GM23338 (cell line): Measurements from ENCODE around the gene TCAF1.

Source experiments
- CREB1 ChIP-seq: fragments of 250-450 bp; sonication (Bioruptor Pico); IDR thresholded peaks from 2 replicates; pipeline ENCODE4 v1.5.0; 2020; ENCODE audit warnings: low read depth, mild to moderate bottlenecking, moderate library complexity
- ETS1 ChIP-seq: IDR thresholded peaks from 2 replicates; pipeline ENCODE4 v1.6.1; 2016; ENCODE audit warnings: antibody characterized with exemption
- EZH2 ChIP-seq: fragments of 200-600 bp; sonication (generic); IDR thresholded peaks from one replicate; pipeline ENCODE4 v1.8.0; 2017; ENCODE audit warnings: antibody characterized with exemption, mild to moderate bottlenecking, low read depth; ENCODE audit not compliant: unreplicated experiment
- EZH2phosphoT487 ChIP-seq: fragments of 200-600 bp; sonication (generic); IDR thresholded peaks from one replicate; pipeline ENCODE4 v1.8.1; 2018; ENCODE audit warnings: antibody characterized with exemption; ENCODE audit not compliant: unreplicated experiment
- JUNB ChIP-seq: IDR thresholded peaks from one replicate; pipeline ENCODE4 v1.6.1; 2016; ENCODE audit warnings: antibody characterized with exemption; ENCODE audit not compliant: unreplicated experiment
- NANOG ChIP-seq: IDR thresholded peaks from 2 replicates; pipeline ENCODE4 v1.6.1; 2016; ENCODE audit warnings: antibody characterized with exemption, borderline replicate concordance
- POLR2AphosphoS5 ChIP-seq: IDR thresholded peaks from 2 replicates; pipeline ENCODE4 v1.6.1; 2016; ENCODE audit warnings: antibody characterized with exemption, low read depth
- REST ChIP-seq: IDR thresholded peaks from one replicate; pipeline ENCODE4 v1.6.1; 2018; ENCODE audit warnings: antibody characterized with exemption; ENCODE audit not compliant: unreplicated experiment
- STAT1 ChIP-seq: IDR thresholded peaks from one replicate; pipeline ENCODE4 v1.6.1; 2016; ENCODE audit warnings: antibody characterized with exemption; ENCODE audit not compliant: unreplicated experiment
- ZNF114 ChIP-seq: fragments of 250-450 bp; sonication (Bioruptor Pico); IDR thresholded peaks from 2 replicates; pipeline ENCODE4 v1.5.0; 2020; ENCODE audit warnings: mild to moderate bottlenecking, moderate library complexity
- ZNF331 ChIP-seq: fragments of 250-450 bp; sonication (Bioruptor Pico); IDR thresholded peaks from 2 replicates; pipeline ENCODE4 v1.5.0; 2020; ENCODE audit warnings: low read depth, mild to moderate bottlenecking, moderate library complexity
- ZNF462 ChIP-seq: fragments of 250-450 bp; sonication (Bioruptor Pico); IDR thresholded peaks from 2 replicates; pipeline ENCODE4 v1.5.0; 2020; ENCODE audit warnings: mild to moderate bottlenecking, moderate library complexity
- TF ChIP-seq, protein P1 (sequence below), 2 experiments: fragments of 200-600 bp in 1 of 2; sonication (generic) in 1 of 2; conservative IDR thresholded peaks; 2 replicates each; pipeline versions ENCODE4 v1.5.1 to v1.6.1; 2016 to 2017; ENCODE audit warnings: antibody characterized with exemption in 2 of 2, low read depth in 2 of 2, mild to moderate bottlenecking in 2 of 2, moderate library complexity in 1 of 2

DNA sequence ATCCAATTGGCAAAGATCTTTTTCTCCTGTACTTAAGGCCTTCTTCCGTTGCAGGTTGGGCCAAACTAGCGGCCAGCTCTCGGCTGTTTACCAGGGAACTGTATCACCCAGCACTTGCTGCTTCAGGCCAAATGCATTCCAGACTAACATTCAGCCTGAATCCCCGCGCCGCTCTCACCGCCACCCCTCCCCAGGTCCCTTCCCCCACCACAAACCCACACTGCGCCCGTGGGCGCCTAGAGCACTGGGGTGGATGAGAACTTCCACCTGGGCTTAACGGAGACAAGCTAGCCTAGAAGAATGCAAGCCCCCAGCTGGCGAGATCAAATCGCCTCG is 676 bp downstream of the TCAF1 start:
- TF ChIP-seq, protein P1, sequence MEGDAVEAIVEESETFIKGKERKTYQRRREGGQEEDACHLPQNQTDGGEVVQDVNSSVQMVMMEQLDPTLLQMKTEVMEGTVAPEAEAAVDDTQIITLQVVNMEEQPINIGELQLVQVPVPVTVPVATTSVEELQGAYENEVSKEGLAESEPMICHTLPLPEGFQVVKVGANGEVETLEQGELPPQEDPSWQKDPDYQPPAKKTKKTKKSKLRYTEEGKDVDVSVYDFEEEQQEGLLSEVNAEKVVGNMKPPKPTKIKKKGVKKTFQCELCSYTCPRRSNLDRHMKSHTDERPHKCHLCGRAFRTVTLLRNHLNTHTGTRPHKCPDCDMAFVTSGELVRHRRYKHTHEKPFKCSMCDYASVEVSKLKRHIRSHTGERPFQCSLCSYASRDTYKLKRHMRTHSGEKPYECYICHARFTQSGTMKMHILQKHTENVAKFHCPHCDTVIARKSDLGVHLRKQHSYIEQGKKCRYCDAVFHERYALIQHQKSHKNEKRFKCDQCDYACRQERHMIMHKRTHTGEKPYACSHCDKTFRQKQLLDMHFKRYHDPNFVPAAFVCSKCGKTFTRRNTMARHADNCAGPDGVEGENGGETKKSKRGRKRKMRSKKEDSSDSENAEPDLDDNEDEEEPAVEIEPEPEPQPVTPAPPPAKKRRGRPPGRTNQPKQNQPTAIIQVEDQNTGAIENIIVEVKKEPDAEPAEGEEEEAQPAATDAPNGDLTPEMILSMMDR (conservative IDR thresholded peaks at IDR 0.05; ENCODE audit: low read depth in 2 of 2) = no peak
- no peak for TF ChIP-seq POLR2AphosphoS5
- no peak for TF ChIP-seq CREB1 (CRISPR knock-in tag)
- TF ChIP-seq EZH2 = no peak
- TF ChIP-seq ZNF114 (CRISPR knock-in tag) = no peak
- TF ChIP-seq ETS1 = no peak
- no peak for TF ChIP-seq REST
- TF ChIP-seq EZH2phosphoT487 = no peak
- TF ChIP-seq NANOG = no peak
- no peak for TF ChIP-seq STAT1
- no peak for TF ChIP-seq JUNB
- TF ChIP-seq ZNF331 (CRISPR knock-in tag) = no peak
- no peak for TF ChIP-seq ZNF462 (CRISPR knock-in tag)
